Neuronal stem cell (in vitro differentiated cells): ENCODE data around the gene STXBP5L.

Experiments used
- DNase-seq: peaks from one replicate; pipeline ENCODE4 v3.0.0-alpha.2; 2013; ENCODE audit warnings: low spot score
- H2AFZ ChIP-seq: one replicate; pipeline ENCODE4 v1.6.1; 2013; ENCODE audit warnings: mild to moderate bottlenecking, low read length, inconsistent platforms
- H2AK5ac ChIP-seq: 2 replicates; pipeline ENCODE4 v1.6.1; 2013; ENCODE audit warnings: low read depth, mild to moderate bottlenecking, inconsistent platforms, low read length, moderate library complexity, mixed read lengths
- H2BK120ac ChIP-seq: 2 replicates; pipeline ENCODE4 v1.6.1; 2013; ENCODE audit warnings: low read depth, mild to moderate bottlenecking, inconsistent platforms, low read length, moderate library complexity, mixed read lengths
- H2BK12ac ChIP-seq: one replicate; pipeline ENCODE4 v1.6.1; 2013; ENCODE audit warnings: low read length, inconsistent platforms
- H2BK15ac ChIP-seq: 2 replicates; pipeline ENCODE4 v1.6.1; 2013; ENCODE audit warnings: mild to moderate bottlenecking, low read length, inconsistent platforms, mixed read lengths
- H2BK5ac ChIP-seq: one replicate; pipeline ENCODE4 v1.6.1; 2013; ENCODE audit warnings: inconsistent platforms, mild to moderate bottlenecking, low read length, moderate library complexity
- H3K14ac ChIP-seq: one replicate; pipeline ENCODE4 v1.6.1; 2013; ENCODE audit warnings: low read length, inconsistent platforms
- H3K18ac ChIP-seq: 2 replicates; pipeline ENCODE4 v1.6.1; 2013; ENCODE audit warnings: low read length, inconsistent platforms
- H3K23ac ChIP-seq: 2 replicates; pipeline ENCODE4 v1.6.1; 2013; ENCODE audit warnings: low read depth, mild to moderate bottlenecking, mixed read lengths, low read length, inconsistent platforms; ENCODE audit not compliant: poor library complexity
- H3K27ac ChIP-seq: replicated peaks from 3 replicates; pipeline ENCODE4 v1.5.1; 2013; ENCODE audit warnings: low read length, inconsistent platforms
- H3K27me3 ChIP-seq, 3 experiments: 2 replicates each; pipeline ENCODE4 v1.6.1; 2013; ENCODE audit warnings: low read length in 3 of 3, mild to moderate bottlenecking in 2 of 3, inconsistent platforms in 1 of 3, low read depth in 1 of 3, mixed read lengths in 1 of 3, moderate library complexity in 1 of 3; ENCODE audit not compliant: control insufficient read depth in 3 of 3, insufficient read depth in 3 of 3
- H3K36me3 ChIP-seq, 2 donors: replicated peaks in 1 of 2; 2 replicates each; pipeline ENCODE4 v1.6.1; 2013; ENCODE audit warnings: low read length in 2 of 2; ENCODE audit not compliant: control insufficient read depth in 2 of 2, insufficient read depth in 2 of 2
- H3K4ac ChIP-seq: 2 replicates; pipeline ENCODE4 v1.6.1; 2013; ENCODE audit warnings: inconsistent platforms, mild to moderate bottlenecking, low read length, moderate library complexity
- H3K4me1 ChIP-seq, 2 donors: 1 replicate in 1 of 2; 2 replicates in 1 of 2; pipeline ENCODE4 v1.6.1; 2013; ENCODE audit warnings: low read length in 2 of 2, low read depth in 1 of 2; ENCODE audit not compliant: control insufficient read depth in 2 of 2, insufficient read depth in 1 of 2
- H3K4me2 ChIP-seq: one replicate; pipeline ENCODE4 v1.6.1; 2013; ENCODE audit warnings: mild to moderate bottlenecking, low read length, inconsistent platforms; ENCODE audit not compliant: insufficient read depth, poor library complexity, severe bottlenecking
- H3K4me3 ChIP-seq, 2 donors: 2 replicates each; pipeline ENCODE4 v1.5.1; 2013; ENCODE audit warnings: low read length in 2 of 2, mild to moderate bottlenecking in 2 of 2, inconsistent platforms in 1 of 2, moderate library complexity in 1 of 2
- H3K79me1 ChIP-seq: one replicate; pipeline ENCODE4 v1.6.1; 2013; ENCODE audit warnings: low read depth, mild to moderate bottlenecking, inconsistent platforms, low read length, moderate library complexity
- H3K9ac ChIP-seq: one replicate; pipeline ENCODE4 v1.6.1; 2013; ENCODE audit warnings: mild to moderate bottlenecking, low read depth, low read length, inconsistent platforms; ENCODE audit not compliant: poor library complexity
- H3K9me3 ChIP-seq, 2 donors: replicated peaks in 1 of 2; 2 replicates each; pipeline versions ENCODE3 to v1.6.1; 2013; ENCODE audit warnings: low read length in 2 of 2, mild to moderate bottlenecking in 2 of 2, inconsistent platforms in 1 of 2, low read depth in 1 of 2, mixed read lengths in 1 of 2, moderate library complexity in 1 of 2; ENCODE audit not compliant: control insufficient read depth in 2 of 2, insufficient read depth in 1 of 2
- H4K8ac ChIP-seq: one replicate; pipeline ENCODE4 v1.6.1; 2013; ENCODE audit warnings: low read depth, mild to moderate bottlenecking, inconsistent platforms, low read length, moderate library complexity
- H4K91ac ChIP-seq: one replicate; pipeline ENCODE4 v1.6.1; 2013; ENCODE audit warnings: low read length, low read depth, mild to moderate bottlenecking, inconsistent platforms; ENCODE audit not compliant: poor library complexity
- WGBS, 2 donors: extraction: QIAGEN DNeasy Blood & Tissue Kit; methylation state at CpG; one replicate each; pipeline ENCODE4 v1.1.7; 2013; ENCODE audit warnings: missing lambda C conversion rate in 2 of 2, mixed read lengths in 1 of 2; ENCODE audit not compliant: insufficient read length in 2 of 2, insufficient replicate concordance in 1 of 2; ENCODE audit errors: extremely low coverage in 2 of 2; 5-methylcytosine and 5-hydroxymethylcytosine counted together

The STXBP5L gene

DNA sequence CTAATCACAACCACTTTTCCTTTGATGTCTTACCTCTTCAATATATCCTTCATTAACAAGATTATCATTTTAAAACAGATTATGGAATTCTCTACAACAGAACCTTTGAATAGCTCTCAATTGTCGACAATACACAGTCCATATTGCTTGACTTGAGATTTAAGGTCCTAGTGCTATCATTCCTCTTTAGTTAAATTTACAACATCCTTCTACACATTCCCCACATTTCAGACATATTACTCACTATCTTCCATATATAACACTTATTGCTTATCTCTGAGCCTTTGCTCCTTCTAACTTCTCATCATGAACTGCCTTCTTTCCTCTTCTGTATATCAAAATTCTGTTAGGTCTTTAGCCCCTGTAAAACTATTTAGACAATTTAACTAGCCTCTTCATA is 247.0 kb downstream of the STXBP5L start:
- Histone ChIP-seq H3K23ac (no peak overlapping the region), H4K91ac (no peak overlapping the region), H2BK15ac (no peak overlapping the region), H3K4me2 (no peak overlapping the region), H3K79me1 (no peaks in the 10 kb centered on the region), H3K27ac (no peak overlapping the region), H2AFZ (no peak overlapping the region), H3K4ac (no peak overlapping the region), H3K4me1 (no peaks in the 10 kb centered on the region), H2BK5ac (no peak overlapping the region), H3K9ac (no peak overlapping the region), H3K14ac (no peak overlapping the region), H2BK120ac (no peak overlapping the region), H3K9me3 (no peaks in the 10 kb centered on the region), H3K36me3 (no peaks in the 10 kb centered on the region), H2BK12ac (no peak overlapping the region), H2AK5ac (no peak overlapping the region), H4K8ac (no peak overlapping the region), H3K18ac (no peak overlapping the region), H3K4me3 (no peak overlapping the region), H3K27me3 (no peaks in the 10 kb centered on the region)
- WGBS, 2 donors: no CpG with 5 or more reads among the region's 1 CpG
- no peak for DNase-seq

- H3K79me1 ChIP-seq: no peaks in the 10 kb centered on the region
- no peak overlapping the region for H3K4me2 ChIP-seq
- H3K27ac ChIP-seq: no peak overlapping the region
- no peaks in the 10 kb centered on the region for H3K27me3 ChIP-seq
- no peak overlapping the region for H3K4me3 ChIP-seq
- H3K23ac ChIP-seq: no peak overlapping the region
- no peak overlapping the region for H4K91ac ChIP-seq
- H2AK5ac ChIP-seq: no peak overlapping the region
- no peak overlapping the region for H4K8ac ChIP-seq
- no peaks in the 10 kb centered on the region for H3K9me3 ChIP-seq
- H3K36me3 ChIP-seq: no peaks in the 10 kb centered on the region
- no peak overlapping the region for H3K9ac ChIP-seq
- H3K14ac ChIP-seq: no peak overlapping the region
- H3K18ac ChIP-seq: no peak overlapping the region
- H2BK15ac ChIP-seq: no peak overlapping the region
- H2BK12ac ChIP-seq: no peak overlapping the region
- DNase-seq: no peak
- H3K4me1 ChIP-seq: no peaks in the 10 kb centered on the region
- no peak overlapping the region for H3K4ac ChIP-seq
- no CpG with 5 or more reads among the region's 7 CpGs for WGBS, 2 donors
- H2AFZ ChIP-seq: no peak overlapping the region
- no peak overlapping the region for H2BK5ac ChIP-seq
- no peak overlapping the region for H2BK120ac ChIP-seq
These were observed 257.4 kb downstream of the STXBP5L start for GRCh38 chr3:121165397-121165837.

DNA sequence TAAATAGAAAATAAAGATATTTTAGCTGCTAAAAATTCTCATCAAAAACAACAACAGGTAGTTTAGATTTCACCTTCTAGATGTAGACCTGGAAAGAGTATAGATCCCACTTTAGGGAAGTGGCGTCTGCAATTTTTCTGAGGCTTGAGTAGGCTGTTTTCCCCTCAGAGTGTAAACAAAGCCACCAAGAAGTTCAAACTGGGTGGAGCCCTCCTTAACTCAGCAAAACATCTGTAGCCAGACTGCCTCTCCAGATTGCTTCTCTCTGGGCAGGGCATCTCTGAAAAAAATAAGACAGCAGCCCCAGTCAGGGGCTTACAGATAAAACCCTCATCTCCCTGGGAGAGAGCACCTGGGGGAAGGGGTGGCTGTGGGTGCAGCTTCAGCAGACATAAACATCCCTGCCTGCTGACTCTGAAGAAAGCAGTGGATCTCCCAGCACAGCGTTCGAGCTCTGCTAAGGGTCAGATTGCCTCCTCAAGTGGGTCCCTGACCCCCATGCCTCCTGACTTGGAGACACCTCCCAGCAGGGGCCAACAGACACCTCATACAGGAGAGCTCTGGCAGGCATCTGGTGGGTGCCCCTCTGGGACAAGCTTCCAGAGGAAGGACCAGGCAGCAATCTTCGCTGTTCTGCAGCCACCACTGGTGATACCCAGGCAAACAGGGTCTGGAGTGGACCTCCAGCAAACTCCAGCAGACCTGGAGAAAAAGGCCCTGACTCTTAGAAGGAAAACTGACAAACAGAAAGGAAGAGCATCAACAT is 259.6 kb downstream of the STXBP5L start:
- H3K4me3 ChIP-seq: no peak overlapping the region
- no peak overlapping the region for H2BK15ac ChIP-seq
- no peak for DNase-seq
- no peaks in the 10 kb centered on the region for H3K27me3 ChIP-seq
- no peak overlapping the region for H3K4ac ChIP-seq
- H3K9me3 ChIP-seq: no peaks in the 10 kb centered on the region
- H3K18ac ChIP-seq: no peak overlapping the region
- H2BK12ac ChIP-seq: no peak overlapping the region
- H3K79me1 ChIP-seq: no peaks in the 10 kb centered on the region
- H2AK5ac ChIP-seq: no peak overlapping the region
- no peak overlapping the region for H3K14ac ChIP-seq
- no peak overlapping the region for H2BK5ac ChIP-seq
- H2AFZ ChIP-seq: no peak overlapping the region
- H3K27ac ChIP-seq: no peak overlapping the region
- no peak overlapping the region for H3K9ac ChIP-seq
- H4K8ac ChIP-seq: no peak overlapping the region
- no peak overlapping the region for H3K23ac ChIP-seq
- no peaks in the 10 kb centered on the region for H3K4me1 ChIP-seq
- H4K91ac ChIP-seq: no peak overlapping the region
- no CpG with 5 or more reads among the region's 4 CpGs for WGBS, 2 donors
- H3K36me3 ChIP-seq: no peaks in the 10 kb centered on the region
- H3K4me2 ChIP-seq: no peak overlapping the region
- no peak overlapping the region for H2BK120ac ChIP-seq

DNA sequence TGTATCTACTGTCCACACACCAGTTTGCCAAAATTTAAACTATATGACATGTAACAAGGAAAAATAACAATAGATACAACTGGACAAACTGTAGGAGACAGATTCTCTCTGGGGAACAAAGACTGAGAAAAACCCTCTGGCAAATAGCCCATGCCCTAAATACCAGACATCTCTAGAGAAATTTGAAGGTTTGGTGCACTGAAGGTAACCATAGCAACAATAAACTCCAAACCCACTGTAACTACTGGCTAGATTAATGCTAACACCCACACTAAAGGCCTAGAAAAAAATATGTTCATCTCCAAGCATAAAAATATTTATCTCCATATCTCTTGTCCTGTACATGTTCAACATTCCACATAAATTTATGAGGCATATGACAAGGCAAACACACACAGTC is 267.1 kb downstream of the STXBP5L start:
- H3K36me3 ChIP-seq: no peaks in the 10 kb centered on the region
- no peak overlapping the region for H2BK120ac ChIP-seq
- no peaks in the 10 kb centered on the region for H3K79me1 ChIP-seq
- no peak overlapping the region for H2AK5ac ChIP-seq
- no peak overlapping the region for H3K4me3 ChIP-seq
- H2BK15ac ChIP-seq: no peak overlapping the region
- no peak overlapping the region for H3K18ac ChIP-seq
- H3K9me3 ChIP-seq: no peaks in the 10 kb centered on the region
- no peak overlapping the region for H2AFZ ChIP-seq
- no peak overlapping the region for H3K23ac ChIP-seq
- H3K4ac ChIP-seq: no peak overlapping the region
- no peak overlapping the region for H2BK12ac ChIP-seq
- no peak for DNase-seq
- no peak overlapping the region for H3K9ac ChIP-seq
- H3K27ac ChIP-seq: no peak overlapping the region
- H4K91ac ChIP-seq: no peak overlapping the region
- no peaks in the 10 kb centered on the region for H3K4me1 ChIP-seq
- no peak overlapping the region for H3K4me2 ChIP-seq
- no peak overlapping the region for H4K8ac ChIP-seq
- no peak overlapping the region for H2BK5ac ChIP-seq
- no peak overlapping the region for H3K14ac ChIP-seq
- no peaks in the 10 kb centered on the region for H3K27me3 ChIP-seq
